K562 treated with DMSO at 1 percent for 12 hours (cell line): ENCODE results near the gene TNNI3K. TPM values are rescaled to one million over a fixed set of nuclear protein-coding genes. Genes with fewer than 3 reads are reported as not detected.

Experiments
- total RNA-seq: library from RNA; unstranded; fragments of 300-600 nt; gene quantifications from 2 replicates; pipeline ENCODE4 v1.2.3, GENCODE V29; 2022; ENCODE audit not compliant: insufficient read depth

TNNI3K gene
- total RNA-seq: not detected in 2 replicates

DNA sequence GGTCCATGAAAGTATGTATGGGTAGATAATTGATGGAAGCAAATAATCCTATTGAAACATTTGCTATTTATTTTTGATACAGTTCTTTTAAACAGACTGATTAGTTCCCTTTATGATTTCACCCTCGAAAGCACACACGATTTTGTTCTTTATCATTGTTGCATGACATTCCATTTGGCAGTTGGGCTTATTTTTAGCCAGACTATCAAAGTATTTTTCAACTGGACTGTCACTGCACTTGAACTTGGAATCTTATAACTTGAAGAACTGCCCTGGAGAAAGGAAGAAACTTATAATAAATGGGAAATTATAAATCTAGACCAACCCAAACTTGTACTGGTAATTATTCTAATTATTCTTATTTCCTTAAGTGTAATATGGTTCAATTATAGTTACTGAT lies at the start of gene TNNI3K:
TNNI3K (plus strand) TSS at position 235 of the 400 bp plus-strand sequence; CDS start at position 300, 65 bp downstream.

GRCh38 chr1:74197657-74198552 lies 37.3 kb upstream of the TNNI3K start, which contains the start of the genes FPGT and LRRIQ3:
Gene FPGT (plus strand): TSS chr1:74198242. CDS start chr1:74198279, 37 bp downstream.
Gene LRRIQ3 (minus strand): TSS chr1:74198176. CDS start chr1:74183684, 14,492 bp downstream.

GRCh38 chr1:74512170-74512915 lies 277.2 kb downstream of the TNNI3K start, which contains the start of gene LRRC53:
Gene LRRC53 (minus strand): TSS chr1:74512611. CDS start chr1:74483349, 29,262 bp downstream.

Other genes with a start within 250 kb of the TNNI3K start
- gene LRRIQ3, start 37.2 kb upstream of the TNNI3K start, total RNA-seq: 0.56 and 1.3 TPM in 2 replicates
- 4.3 and 12.3 TPM in 2 replicates for gene FPGT, start 37.1 kb upstream of the TNNI3K start, total RNA-seq